Ishikawa (cell line): Measurements from ENCODE around the gene SFN.

Source experiments
- CEBPB ChIP-seq: IDR thresholded peaks from 2 replicates; pipeline ENCODE4 v1.6.1; 2012
- CREB1 ChIP-seq: IDR thresholded peaks from 2 replicates; pipeline ENCODE4 v1.6.1; 2012; ENCODE audit warnings: low read depth
- EGR1 ChIP-seq: IDR thresholded peaks from 2 replicates; pipeline ENCODE4 v1.6.1; 2012
- EP300 ChIP-seq: IDR thresholded peaks from 2 replicates; pipeline ENCODE4 v1.6.1; 2012; ENCODE audit warnings: borderline replicate concordance
- FOXM1 ChIP-seq: IDR thresholded peaks from 2 replicates; pipeline ENCODE4 v1.6.1; 2012; ENCODE audit warnings: low read depth, borderline replicate concordance
- MAX ChIP-seq: IDR thresholded peaks from 2 replicates; pipeline ENCODE4 v1.6.1; 2012
- NFIC ChIP-seq: IDR thresholded peaks from 2 replicates; pipeline ENCODE4 v1.6.1; 2012
- RAD21 ChIP-seq: IDR thresholded peaks from 2 replicates; pipeline ENCODE4 v1.6.1; 2012; ENCODE audit warnings: low read depth
- REST ChIP-seq: IDR thresholded peaks from 2 replicates; pipeline ENCODE4 v1.6.1; 2012; ENCODE audit warnings: low read depth, mild to moderate bottlenecking
- TAF1 ChIP-seq: IDR thresholded peaks from 2 replicates; pipeline ENCODE4 v1.6.1; 2012; ENCODE audit warnings: low read depth, mild to moderate bottlenecking
- TCF12 ChIP-seq: IDR thresholded peaks from 2 replicates; pipeline ENCODE4 v1.6.1; 2012; ENCODE audit warnings: low read depth
- TEAD4 ChIP-seq: IDR thresholded peaks from 2 replicates; pipeline ENCODE4 v1.6.1; 2012
- USF1 ChIP-seq: IDR thresholded peaks from 2 replicates; pipeline ENCODE4 v1.6.1; 2012
- YY1 ChIP-seq: IDR thresholded peaks from 2 replicates; pipeline ENCODE4 v1.6.1; 2012; ENCODE audit warnings: low read depth
- ZBTB7A ChIP-seq: IDR thresholded peaks from 2 replicates; pipeline ENCODE4 v1.6.1; 2012; ENCODE audit warnings: low read depth

SFN gene

GRCh38 chr1:26831546-26832248, 31.3 kb upstream of the SFN start:
- TF ChIP-seq REST: no peak
- no peak for TF ChIP-seq TAF1
- no peak for TF ChIP-seq USF1
- TF ChIP-seq CEBPB: no peak
- no peak for TF ChIP-seq CREB1
- no peak for TF ChIP-seq MAX
- TF ChIP-seq EGR1: no peak
- no peak for TF ChIP-seq EP300
- no peak for TF ChIP-seq FOXM1
- TF ChIP-seq RAD21: no peak

GRCh38 chr1:26832249-26832960, 30.5 kb upstream of the SFN start:
- no peak for TF ChIP-seq YY1
- no peak for TF ChIP-seq CEBPB
- TF ChIP-seq USF1: no peak
- no peak for TF ChIP-seq EP300
- no peak for TF ChIP-seq TCF12
- no peak for TF ChIP-seq RAD21
- no peak for TF ChIP-seq CREB1
- TF ChIP-seq EGR1: no peak
- no peak for TF ChIP-seq REST
- no peak for TF ChIP-seq ZBTB7A
- TF ChIP-seq TEAD4: no peak
- TF ChIP-seq NFIC: no peak
- no peak for TF ChIP-seq TAF1
- TF ChIP-seq FOXM1: no peak
- TF ChIP-seq MAX: no peak

- no peak for TF ChIP-seq CEBPB
- TF ChIP-seq TCF12: no peak
- TF ChIP-seq USF1: no peak
- TF ChIP-seq YY1: no peak
- no peak for TF ChIP-seq MAX
- no peak for TF ChIP-seq REST
- TF ChIP-seq ZBTB7A: no peak
- no peak for TF ChIP-seq EP300
- no peak for TF ChIP-seq FOXM1
- no peak for TF ChIP-seq EGR1
Observed at GRCh38 chr1:26833432-26834405, 29.2 kb upstream of the SFN start.
